ENCODE results near the gene MCU. TPM values are rescaled to one million over a fixed set of nuclear protein-coding genes. Genes with fewer than 3 reads are reported as not detected.

Gene MCU
- total and polyA plus RNA-seq, 10 of the 15 experiments (the other 5 are each of a cell fraction or from before 2014, with no cell fraction given) = 5.1 to 49.1 (median 17.9) TPM

- TF ChIP-seq ZBTB4 (CRISPR knock-in tag; IDR thresholded peaks at IDR 0.05) (no peak), NFYA (IDR thresholded peaks at IDR 0.05; ENCODE audit: borderline replicate concordance, low read depth, low read length) (no peak), POLR2AphosphoS2 (IDR thresholded peaks at IDR 0.05; ENCODE audit: low read depth, low read length) (no peak), TCF3 (IDR thresholded peaks at IDR 0.05; ENCODE audit: borderline replicate concordance, insufficient read depth, low read depth, low read length) (no peak), PAX8 (IDR thresholded peaks at IDR 0.05) (no peak), EZH2 (IDR thresholded peaks at IDR 0.05; ENCODE audit: borderline replicate concordance, control insufficient read depth, low read depth, low read length) (no peak), MTA3 (IDR thresholded peaks at IDR 0.05; ENCODE audit: borderline replicate concordance, low read length) (no peak)
Measured at GRCh38 chr10:72719941-72720592, 28.1 kb downstream of the MCU start (continued).

- no peaks in the 10 kb centered on the region for H3K79me2 ChIP-seq (ENCODE audit: control insufficient read depth, insufficient read depth, low read length)
- no peak overlapping the region for H3K4me3 ChIP-seq
- in situ Hi-C loops (cut with MboI) = no loop called here
- ChIA-PET RAD21 (ENCODE audit: unreplicated experiment) (no interaction called here), CTCF (no interaction called here), SMC1A (ENCODE audit: uncharacterized antibody, unreplicated experiment) (interaction anchor here (1.4 kb wide), 1 partner anchor 27 kb away, joined by 3 read pairs; no protein-coding TSS in a partner anchor), POLR2A (no interaction called here)
- no TSS peak for BruUV-seq (replicated peaks)
- FAIRE-seq = no peak
- H3K4me2 ChIP-seq (ENCODE audit: control insufficient read depth, insufficient read depth) = no peak overlapping the region
- no peak for ATAC-seq
- no peak overlapping the region for H3K27ac ChIP-seq (ENCODE audit: control insufficient read depth, insufficient read depth)
- no peak for DNase-seq (ENCODE audit: low read depth, low spot score)
- H3K4me1 ChIP-seq (ENCODE audit: control insufficient read depth, insufficient read depth, low read length) = no peaks in the 10 kb centered on the region
- no peaks in the 10 kb centered on the region for H3K27me3 ChIP-seq (replicated peaks in 1 of 2; ENCODE audit: control insufficient read depth in 2 of 2, insufficient read depth in 2 of 2, low read length in 1 of 2)
- no peaks in the 10 kb centered on the region for H3K36me3 ChIP-seq (ENCODE audit: control insufficient read depth in 2 of 2, insufficient read depth in 2 of 2, low read length in 1 of 2)
- H3K9me3 ChIP-seq (replicated peaks; ENCODE audit: control insufficient read depth, insufficient read depth, low read length) = no peaks in the 10 kb centered on the region
- H3K9ac ChIP-seq (ENCODE audit: control insufficient read depth, insufficient read depth, low read length) = no peak overlapping the region
- H2AFZ ChIP-seq (ENCODE audit: control insufficient read depth, low read depth, low read length) = no peak overlapping the region
- intact Hi-C loops (cut with micrococcal nuclease; ENCODE audit: unreplicated experiment) = no loop called here
- H4K20me1 ChIP-seq (ENCODE audit: control insufficient read depth, insufficient read depth) = no peaks in the 10 kb centered on the region
- 94% methylated on average over 4 of the region's 4 CpGs for WGBS (ENCODE audit: insufficient coverage, insufficient replicate concordance, low lambda C conversion rate, missing lambda C conversion rate)
- no peak for TF ChIP-seq NFYA (IDR thresholded peaks at IDR 0.05; ENCODE audit: borderline replicate concordance, low read depth, low read length)
- TF ChIP-seq ZZZ3 (IDR thresholded peaks at IDR 0.05; ENCODE audit: control insufficient read depth, insufficient read length, low read depth) = no peak
- no peak for TF ChIP-seq RB1 (IDR thresholded peaks at IDR 0.05; ENCODE audit: borderline replicate concordance)
- TF ChIP-seq IKZF2 (IDR thresholded peaks at IDR 0.05) = no peak
- TF ChIP-seq MEF2B (IDR thresholded peaks at IDR 0.05; ENCODE audit: partially characterized antibody, poor library complexity, severe bottlenecking) = no peak
- no peak for TF ChIP-seq POLR2AphosphoS5 (IDR thresholded peaks at IDR 0.05; ENCODE audit: low read length)
- no peak for TF ChIP-seq CREM (IDR thresholded peaks at IDR 0.05; ENCODE audit: low read depth)
- TF ChIP-seq ZNF24 (IDR thresholded peaks at IDR 0.05) = no peak
- no peak for TF ChIP-seq HSF1 (IDR thresholded peaks at IDR 0.05; ENCODE audit: low read depth, low read length)
- TF ChIP-seq JUNB (IDR thresholded peaks at IDR 0.05) = no peak
Measured at GRCh38 chr10:72720814-72721660, 29.1 kb downstream of the MCU start.

Measured in GM12878 (cell line).